GM18526 (cell line): ENCODE data around the gene TRDN.

ENCODE experiments used
- POLR2A ChIP-seq: IDR thresholded peaks from 3 replicates; pipeline ENCODE4 v1.6.1; 2011; ENCODE audit not compliant: insufficient read length; ENCODE audit errors: extremely low read depth

TRDN gene

GRCh38 chr6:123640567-123641187 is 3.9 kb upstream of the TRDN start:
- TF ChIP-seq POLR2A = no peak

- TF ChIP-seq POLR2A = no peak
Observed at GRCh38 chr6:123638865-123639264, 2.1 kb upstream of the TRDN start.

GRCh38 chr6:123636282-123636681 is 468 bp downstream of the TRDN start:
- TF ChIP-seq POLR2A = no peak

- no peak for TF ChIP-seq POLR2A
Observed at GRCh38 chr6:123635567-123635966, 1.2 kb downstream of the TRDN start.

GRCh38 chr6:123635144-123635543 is 1.6 kb downstream of the TRDN start:
- no peak for TF ChIP-seq POLR2A

GRCh38 chr6:123632641-123633040 is 4.1 kb downstream of the TRDN start:
- no peak for TF ChIP-seq POLR2A

GRCh38 chr6:123629258-123629941 is 7.3 kb downstream of the TRDN start:
- no peak for TF ChIP-seq POLR2A

GRCh38 chr6:123625696-123626095 is 11.1 kb downstream of the TRDN start:
- TF ChIP-seq POLR2A = no peak

GRCh38 chr6:123622780-123623179 is 14.0 kb downstream of the TRDN start:
- TF ChIP-seq POLR2A = no peak

- no peak for TF ChIP-seq POLR2A
Observed at GRCh38 chr6:123619156-123619555, 17.6 kb downstream of the TRDN start.

GRCh38 chr6:123616942-123617341 is 19.8 kb downstream of the TRDN start:
- TF ChIP-seq POLR2A = no peak

- no peak for TF ChIP-seq POLR2A
Observed at GRCh38 chr6:123616016-123616415, 20.7 kb downstream of the TRDN start.

GRCh38 chr6:123610779-123611178 is 26.0 kb downstream of the TRDN start:
- TF ChIP-seq POLR2A = no peak

GRCh38 chr6:123604067-123604466 is 32.7 kb downstream of the TRDN start:
- TF ChIP-seq POLR2A = no peak

GRCh38 chr6:123598011-123598410 is 38.7 kb downstream of the TRDN start:
- TF ChIP-seq POLR2A = no peak

GRCh38 chr6:123594776-123595175 is 42.0 kb downstream of the TRDN start:
- no peak for TF ChIP-seq POLR2A

GRCh38 chr6:123592426-123592825 is 44.3 kb downstream of the TRDN start:
- TF ChIP-seq POLR2A = no peak

- no peak for TF ChIP-seq POLR2A
Observed at GRCh38 chr6:123589973-123590372, 46.8 kb downstream of the TRDN start.

GRCh38 chr6:123589317-123589716 is 47.4 kb downstream of the TRDN start:
- TF ChIP-seq POLR2A = no peak
